HG03025 (cell line): ENCODE data around the gene SLC38A3.
"Not testable (repeated sequence)": the region's sequence is repeated elsewhere in the genome, so short reads cannot be mapped to it uniquely, and the experiment has no call there.

Experiments used
- ATAC-seq: cut with Tn5 transposase; IDR thresholded peaks from one replicate; pipeline ENCODE4 v1.9.1; 2021; ENCODE audit warnings: mild to moderate bottlenecking, moderate library complexity; ENCODE audit not compliant: unreplicated experiment, low FRiP score

SLC38A3 gene

GRCh38 chr3:50228184-50228763, 23.2 kb downstream of the SLC38A3 start:
- ATAC-seq: not testable (repeated sequence)

GRCh38 chr3:50229490-50229889, 24.4 kb downstream of the SLC38A3 start:
- ATAC-seq: no peak

GRCh38 chr3:50230104-50230793, 25.2 kb downstream of the SLC38A3 start:
- no peak for ATAC-seq

DNA sequence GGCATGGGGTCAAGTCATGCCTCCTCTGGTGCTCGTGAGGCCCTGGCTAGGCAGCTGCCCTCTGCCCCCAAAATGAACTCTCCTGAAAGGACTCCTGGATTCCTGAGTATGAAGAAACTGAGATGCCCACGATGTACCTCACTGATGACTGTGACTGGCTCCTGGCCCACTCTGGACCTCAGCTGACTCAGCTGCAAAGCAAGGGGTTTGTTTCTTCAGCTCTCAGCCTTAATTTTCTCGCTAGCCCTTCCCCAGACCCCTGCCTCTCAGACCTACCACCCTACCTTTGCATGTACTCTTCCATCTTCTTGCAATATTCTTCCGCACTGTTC, 25.7 kb downstream of the SLC38A3 start:
- no peak for ATAC-seq

DNA sequence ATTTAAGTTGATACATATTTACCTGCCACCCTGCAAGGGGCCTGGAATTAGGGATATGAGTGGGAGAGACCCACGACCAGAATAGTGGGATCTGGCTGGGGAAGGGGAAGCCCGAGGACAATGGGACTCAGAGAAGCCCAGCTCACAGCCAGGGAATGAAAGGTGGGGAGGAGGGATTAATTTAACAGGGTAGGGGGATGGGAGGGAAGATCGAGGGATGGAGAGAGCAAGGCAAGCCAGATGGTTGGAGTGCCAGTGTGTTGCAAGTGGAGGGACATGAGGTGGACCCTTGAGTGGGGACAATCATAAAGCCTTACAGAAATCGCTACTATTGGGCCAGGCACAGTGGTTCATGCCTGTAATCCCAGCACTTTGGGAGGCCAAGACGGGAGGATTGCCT, 26.5 kb downstream of the SLC38A3 start:
- no peak for ATAC-seq

DNA sequence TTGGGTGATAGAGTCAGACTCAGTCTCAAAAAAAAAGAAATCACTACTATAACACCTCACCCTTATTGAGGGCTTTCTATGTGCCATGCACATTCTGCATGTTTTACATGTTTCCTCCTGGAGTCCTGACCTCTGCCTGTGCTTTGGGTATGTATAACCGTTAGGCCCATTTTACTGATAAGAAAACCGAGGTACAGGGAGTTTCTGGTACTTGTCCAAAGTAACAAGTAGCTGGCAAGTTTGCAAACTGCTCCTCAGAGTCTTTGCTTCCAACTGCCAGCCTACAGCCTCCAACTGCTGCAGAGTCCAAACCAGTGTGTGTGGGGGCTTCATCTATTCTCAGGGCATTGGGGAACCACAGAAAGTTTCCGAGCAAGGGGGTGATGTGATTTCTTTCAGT, 27.2 kb downstream of the SLC38A3 start:
- no peak for ATAC-seq

DNA sequence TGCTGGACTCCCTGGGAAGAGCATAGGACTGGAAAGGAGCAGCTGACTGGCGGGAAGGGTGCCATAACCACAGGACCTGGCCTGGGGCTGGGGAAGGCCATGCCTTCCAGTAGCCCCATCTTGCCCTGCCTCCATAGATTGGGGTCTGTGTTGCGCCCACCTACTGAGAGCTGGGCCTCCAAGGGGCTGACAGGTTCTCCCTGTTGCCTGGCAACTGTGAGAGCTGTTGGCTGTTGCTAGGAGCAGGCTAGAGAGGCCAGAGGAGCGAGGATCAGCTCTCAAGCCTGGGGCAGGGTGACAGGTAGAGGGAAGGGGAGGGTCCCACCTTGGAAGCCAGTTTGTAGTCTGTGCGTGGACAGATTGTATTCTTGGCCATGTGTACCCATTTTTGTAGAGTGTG, 28.1 kb downstream of the SLC38A3 start:
- ATAC-seq: no peak

- ATAC-seq: peak; percentile 92
Observed at GRCh38 chr3:50235716-50236483, 30.8 kb downstream of the SLC38A3 start, which contains the start of gene GNAI2. GNAI2 (plus strand) TSS chr3:50236204; CDS start chr3:50236336, 132 bp downstream.

DNA sequence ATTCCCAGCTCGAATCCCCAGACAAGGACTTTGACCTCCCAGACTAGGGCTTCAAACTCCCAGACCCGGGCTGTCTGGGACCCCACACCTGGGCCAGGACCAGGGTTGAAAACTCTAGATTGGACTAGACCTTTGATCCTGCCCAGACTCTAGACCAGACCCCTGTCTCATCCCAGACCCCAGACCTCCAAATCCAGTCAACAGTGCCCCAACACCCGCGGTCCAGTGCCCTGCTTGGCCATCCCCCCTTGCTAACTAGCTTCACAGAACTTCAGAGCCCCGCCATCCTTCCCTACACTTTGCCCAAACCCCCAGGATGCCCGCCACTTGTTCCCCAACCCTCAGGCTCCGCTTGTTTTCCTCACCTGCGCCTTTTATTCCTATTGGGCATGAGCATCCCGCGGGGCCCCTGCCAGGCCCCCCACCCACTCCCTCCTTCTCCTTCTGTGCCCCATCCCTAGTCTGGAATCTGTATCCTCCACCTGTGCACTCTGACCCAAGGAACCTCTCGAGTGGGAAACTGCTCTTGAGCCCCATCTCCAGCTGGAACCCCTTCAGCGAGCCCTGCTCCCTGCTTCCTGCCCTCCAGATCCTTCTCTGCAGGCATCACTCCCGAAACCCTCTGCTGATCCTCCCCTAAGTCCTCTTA, 31.5 kb downstream of the SLC38A3 start:
- no peak for ATAC-seq

DNA sequence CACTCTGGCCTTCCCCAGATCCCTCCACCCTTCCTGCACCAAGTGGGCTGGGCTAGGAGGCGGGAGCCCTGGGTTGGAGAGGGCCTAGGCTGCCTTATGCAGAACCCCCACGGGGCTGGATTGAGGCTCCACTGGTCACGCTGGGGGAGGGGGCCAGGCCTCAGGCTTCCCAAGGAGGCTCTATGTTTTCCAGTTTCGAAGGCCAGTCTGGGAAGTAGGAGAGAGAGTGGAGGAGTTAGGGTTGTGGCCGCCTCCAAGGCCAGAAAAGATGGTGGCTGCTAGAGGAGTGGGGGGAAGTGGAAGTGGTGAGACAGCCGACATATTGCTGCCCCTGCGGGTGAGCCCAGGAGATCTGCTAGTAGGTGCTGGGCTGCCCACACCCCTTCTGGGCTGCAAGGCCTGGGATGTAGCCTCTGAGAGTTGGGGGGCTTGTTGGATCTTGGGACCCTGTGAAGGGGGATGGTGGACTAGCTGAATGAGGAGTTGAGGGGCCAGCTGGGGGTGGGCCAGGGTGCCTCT, 32.1 kb downstream of the SLC38A3 start:
- ATAC-seq: no peak

DNA sequence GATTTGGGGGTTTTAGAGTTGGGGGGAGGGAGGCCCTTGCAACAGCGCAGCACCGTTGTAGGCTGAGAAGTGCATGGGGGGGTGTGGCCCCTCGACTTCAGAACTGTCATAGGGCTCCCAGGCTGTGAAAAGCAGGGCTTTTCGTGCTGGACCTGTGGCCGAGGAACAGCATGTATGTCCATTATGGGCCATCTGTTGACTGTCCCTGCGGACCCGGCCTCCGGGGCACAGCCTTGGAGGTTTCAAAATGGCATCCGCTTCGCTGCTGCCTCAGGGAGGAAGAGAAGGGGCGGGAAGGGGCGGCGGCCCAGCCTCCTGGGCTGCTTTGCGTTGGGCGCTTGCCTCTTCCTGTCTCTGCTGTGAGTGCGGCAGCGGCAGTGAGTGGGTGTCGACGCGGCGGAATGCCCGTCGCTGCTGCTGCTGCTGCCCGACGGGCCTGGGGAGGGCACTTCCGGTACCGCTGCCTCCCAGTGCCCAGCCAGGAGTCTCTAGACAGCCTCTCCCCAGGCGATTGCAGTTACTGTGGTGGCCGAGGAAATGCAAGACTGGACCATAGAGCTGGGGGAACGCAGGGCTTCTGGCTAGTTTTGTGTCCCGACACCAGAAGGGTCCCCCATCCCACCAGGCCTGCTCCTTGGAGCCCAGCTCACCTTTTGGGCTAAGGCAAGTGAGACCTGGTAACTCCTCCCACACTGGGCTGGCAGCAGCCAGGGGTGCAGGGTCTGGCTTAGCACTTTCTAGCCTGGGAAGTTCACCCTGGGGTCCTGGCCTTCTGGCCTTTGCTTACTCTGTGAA, 32.9 kb downstream of the SLC38A3 start:
- ATAC-seq: no peak

GRCh38 chr3:50238549-50239026, 33.5 kb downstream of the SLC38A3 start:
- ATAC-seq: no peak

DNA sequence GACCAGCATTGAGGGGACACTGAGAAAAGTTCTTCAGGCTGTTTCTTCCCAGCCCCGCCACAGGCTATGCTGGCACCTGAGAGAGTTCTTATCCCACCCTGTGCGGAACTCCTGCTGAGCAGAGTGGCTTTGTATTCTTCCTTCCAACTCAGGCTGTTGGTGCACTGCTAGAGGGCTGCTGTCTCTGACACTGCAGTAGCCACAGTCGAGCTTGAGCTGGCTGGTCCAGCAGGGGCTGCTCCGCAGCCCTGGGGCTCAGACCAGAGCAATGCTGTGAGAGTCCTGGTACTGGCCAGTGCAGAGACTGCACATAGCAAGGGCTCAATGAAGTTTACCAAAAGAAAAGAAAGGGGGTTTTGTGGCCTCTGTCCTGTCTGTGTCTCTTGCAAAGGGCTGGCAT, 34.6 kb downstream of the SLC38A3 start:
- no peak for ATAC-seq

DNA sequence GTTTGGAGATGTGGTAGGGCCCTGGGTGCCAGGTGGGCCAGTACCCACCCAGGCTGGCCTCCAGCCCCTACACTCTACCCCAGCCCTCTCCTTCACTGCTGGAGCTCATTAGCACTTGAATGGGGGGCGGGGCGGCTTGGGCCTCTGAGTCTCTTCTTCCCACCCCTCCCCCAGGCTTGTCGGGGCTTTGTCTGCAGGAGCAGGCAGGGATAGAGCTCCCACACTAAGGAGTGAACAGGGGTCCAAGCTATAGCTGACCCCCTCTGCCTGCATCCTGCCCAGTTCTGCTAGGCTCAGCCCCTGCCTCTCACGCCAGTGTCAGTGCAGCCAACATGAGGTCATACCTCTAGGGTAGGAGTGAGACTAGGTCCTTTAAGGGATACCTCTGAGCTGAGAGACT, 36.1 kb downstream of the SLC38A3 start:
- no peak for ATAC-seq

- ATAC-seq: no peak
Observed at GRCh38 chr3:50241713-50242380, 36.8 kb downstream of the SLC38A3 start.

- no peak for ATAC-seq
Observed at GRCh38 chr3:50242381-50242770, 37.3 kb downstream of the SLC38A3 start.

- ATAC-seq: no peak
Observed at GRCh38 chr3:50242851-50243542, 37.9 kb downstream of the SLC38A3 start.

DNA sequence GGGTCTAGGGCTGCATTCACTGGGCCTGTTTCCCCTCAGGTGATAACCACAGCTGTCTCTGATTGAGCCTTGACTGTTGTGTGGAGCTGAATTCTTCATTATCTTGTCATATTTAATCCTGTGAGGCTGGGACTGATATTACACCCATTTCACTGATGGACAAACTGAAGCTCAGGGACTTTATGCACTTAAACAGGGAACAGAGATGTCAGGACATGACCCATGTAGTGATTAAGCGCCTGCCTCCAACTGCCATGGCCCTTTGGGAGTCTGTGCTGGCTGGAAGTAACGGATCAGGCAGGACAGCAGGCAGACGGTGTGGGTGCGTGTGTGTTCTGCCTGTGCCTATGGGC, 38.4 kb downstream of the SLC38A3 start:
- no peak for ATAC-seq

GRCh38 chr3:50244813-50245212, 39.7 kb downstream of the SLC38A3 start:
- not testable (repeated sequence) for ATAC-seq
